SH-SY5Y (cell line): ENCODE data around the gene KCNIP4.

ENCODE experiments used
- GATA2 ChIP-seq: IDR thresholded peaks from 2 replicates; pipeline ENCODE4 v1.6.1; 2011; ENCODE audit warnings: mild to moderate bottlenecking, low read depth, low read length
- GATA3 ChIP-seq: IDR thresholded peaks from 2 replicates; pipeline ENCODE4 v1.6.1; 2011; ENCODE audit warnings: low read depth, mild to moderate bottlenecking, low read length, moderate library complexity

The KCNIP4 gene

DNA sequence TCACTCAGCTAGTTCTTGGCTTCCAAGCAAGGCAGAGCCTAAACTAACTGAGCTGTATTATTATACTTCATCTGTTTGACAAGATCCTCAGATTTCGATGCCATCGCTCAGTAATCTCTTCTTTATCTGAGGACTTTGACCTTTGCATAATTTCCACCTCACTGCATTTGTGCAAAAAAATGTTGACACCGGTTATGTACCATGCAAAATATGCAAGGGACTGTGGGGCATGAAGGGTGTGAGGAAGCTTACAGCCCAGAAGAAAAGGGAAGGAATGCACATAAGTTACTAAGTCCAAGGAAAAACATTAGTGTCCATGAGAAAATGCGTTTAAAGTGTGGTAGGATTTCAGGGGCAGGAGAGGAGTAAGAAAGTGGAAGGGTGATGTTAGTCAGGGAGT lies 953.0 kb downstream of the KCNIP4 start:
- TF ChIP-seq GATA2 (no peak), GATA3 (no peak)

DNA sequence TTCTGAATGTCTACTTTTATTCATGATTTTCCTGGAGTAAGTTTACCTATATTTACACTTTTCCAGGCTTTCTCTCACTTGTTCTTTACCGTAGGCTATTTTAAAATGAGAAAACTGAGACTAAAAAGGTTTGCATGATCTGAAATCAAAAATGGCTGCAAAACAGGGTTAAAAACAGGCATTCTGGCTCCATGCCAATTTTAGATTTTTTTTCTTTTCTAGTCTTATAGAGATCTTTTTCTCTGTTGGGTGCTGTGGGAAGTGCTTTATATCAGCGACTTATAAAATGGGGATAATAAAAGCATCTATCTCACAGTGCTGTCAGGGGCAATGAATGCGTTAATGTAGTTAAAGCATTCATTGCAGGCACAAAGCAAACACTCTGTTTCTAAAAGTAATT lies 953.6 kb downstream of the KCNIP4 start:
- TF ChIP-seq GATA3 (no peak), GATA2 (no peak)

DNA sequence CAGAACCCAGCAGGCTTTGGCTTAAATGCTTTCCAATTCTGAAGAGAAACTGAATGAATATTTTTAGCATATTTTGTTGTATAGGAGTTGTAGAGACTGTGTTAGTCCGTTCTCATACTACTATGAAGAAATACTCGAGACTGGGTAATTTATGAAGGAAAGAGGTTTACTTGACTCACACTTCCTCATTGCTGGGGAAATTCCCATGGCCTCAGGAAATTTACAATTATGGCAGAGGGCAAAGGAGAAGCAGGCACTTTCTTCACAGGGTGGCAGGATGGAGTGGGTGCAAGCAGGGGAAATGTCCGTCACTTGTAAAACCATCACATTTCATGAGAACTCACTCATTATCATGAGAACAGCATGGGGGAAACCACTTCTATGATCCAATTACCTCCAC lies 956.6 kb downstream of the KCNIP4 start:
- TF ChIP-seq GATA3 (no peak), GATA2 (no peak)

DNA sequence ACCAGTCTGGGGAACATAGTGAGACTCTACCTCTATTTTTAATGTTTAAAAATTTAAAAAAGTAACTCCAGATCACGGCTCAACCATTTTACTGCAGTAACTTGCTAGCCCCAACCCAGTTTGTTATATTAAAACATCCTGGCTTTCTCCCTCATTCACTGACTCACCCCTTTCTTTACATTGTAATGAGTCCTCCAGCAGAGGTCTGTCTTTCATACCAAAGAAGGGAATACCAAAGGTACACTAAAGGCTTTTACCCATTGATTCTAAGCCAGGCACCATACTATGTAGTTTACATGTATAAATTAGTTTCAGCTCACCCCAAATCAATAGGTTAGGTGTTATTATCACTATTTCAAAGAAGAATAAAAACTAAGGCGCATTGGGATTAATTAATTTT lies 961.4 kb downstream of the KCNIP4 start:
- TF ChIP-seq GATA3 (no peak), GATA2 (no peak)

DNA sequence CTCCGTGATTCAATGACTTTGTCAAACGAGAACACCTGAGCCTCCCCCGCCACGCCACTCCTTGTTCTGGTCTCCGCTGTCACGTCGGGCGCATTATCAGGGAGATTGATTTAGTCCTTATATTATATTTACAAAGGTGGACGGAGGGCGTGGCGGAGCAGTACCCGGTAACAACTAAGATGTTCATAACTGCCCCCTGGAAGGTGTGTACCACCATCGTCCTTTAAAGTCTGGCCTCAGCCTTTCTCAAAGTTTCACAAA lies 964.1 kb downstream of the KCNIP4 start:
- TF ChIP-seq GATA2 (no peak), GATA3 (no peak)

DNA sequence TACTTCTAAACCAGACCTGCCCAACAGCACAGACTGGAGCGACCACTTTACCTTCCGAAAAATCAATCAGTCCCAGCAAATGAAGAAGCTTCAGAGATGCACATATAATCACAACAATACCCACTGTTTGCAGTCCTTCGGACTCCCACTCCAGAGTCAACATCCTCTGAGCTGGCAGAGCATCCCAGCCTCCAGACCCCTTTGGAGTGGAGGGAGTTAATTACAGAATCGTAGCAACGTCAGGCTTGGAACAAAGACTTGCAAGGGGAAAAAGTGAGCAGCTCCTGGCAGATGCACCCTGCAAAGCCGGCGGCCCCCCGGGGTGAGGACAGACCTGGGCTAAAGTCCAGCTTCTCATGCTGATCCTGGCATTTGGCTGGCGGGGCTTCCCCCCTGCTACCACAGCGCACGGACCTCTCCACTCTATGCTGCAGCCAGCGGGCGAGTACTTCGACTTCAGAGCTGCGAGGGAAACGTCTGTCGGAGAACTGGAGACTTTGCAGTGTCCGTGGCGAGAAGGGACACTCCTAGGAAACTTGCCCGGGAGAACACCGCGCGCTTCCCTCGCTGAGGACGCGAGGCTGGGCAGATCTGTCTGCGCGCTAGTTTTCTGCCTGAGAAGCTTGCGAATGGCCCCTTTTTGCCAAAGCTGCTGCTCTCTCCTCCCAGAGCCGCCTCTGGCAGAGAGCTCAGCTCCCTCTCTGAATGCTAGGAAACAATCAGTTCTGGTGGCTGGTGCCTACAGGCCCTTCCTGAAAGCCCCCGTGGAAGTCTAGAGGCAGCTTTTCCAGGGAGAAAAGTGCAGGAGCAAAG lies 964.6 kb downstream of the KCNIP4 start:
- no peak for TF ChIP-seq GATA2
- TF ChIP-seq GATA3 = no peak

DNA sequence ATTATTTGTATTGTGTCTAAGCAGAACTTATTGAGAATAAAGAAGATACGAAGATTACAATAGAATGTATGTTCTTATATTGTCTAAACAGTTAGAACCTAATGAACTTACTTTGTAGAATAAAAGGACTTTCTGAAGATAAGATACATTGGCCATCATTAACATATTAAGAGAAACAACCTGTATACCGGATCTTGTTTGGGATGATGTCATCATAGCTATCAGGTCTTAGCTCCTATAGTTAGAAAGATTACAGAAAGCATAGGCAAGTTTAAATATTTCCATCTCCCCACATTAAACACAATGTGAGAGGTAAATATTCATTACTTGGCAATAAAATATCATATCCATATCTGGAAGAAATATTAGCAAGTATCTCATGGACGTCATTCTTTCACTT lies 966.0 kb downstream of the KCNIP4 start:
- TF ChIP-seq GATA3 (no peak), GATA2 (no peak)

DNA sequence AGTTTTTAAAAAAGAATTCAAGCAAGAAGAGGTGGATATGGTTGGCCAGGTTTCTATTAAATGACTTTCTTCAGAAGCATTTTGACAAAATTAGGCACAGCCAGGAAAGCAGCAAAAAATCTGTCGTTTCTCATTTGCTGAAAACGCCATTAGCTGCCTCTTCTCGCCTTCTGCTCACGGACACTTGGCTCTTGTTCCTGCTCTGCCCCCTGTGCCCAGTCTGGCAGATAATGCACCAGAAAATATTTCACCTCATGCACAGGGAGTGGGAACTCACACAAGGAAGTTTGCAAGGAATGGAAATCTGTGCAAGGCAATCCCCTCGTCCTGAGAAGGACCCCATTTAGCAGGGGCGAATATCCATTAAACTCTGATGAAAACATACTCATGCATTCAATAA lies 988.3 kb downstream of the KCNIP4 start:
- TF ChIP-seq GATA3 (no peak), GATA2 (no peak)

DNA sequence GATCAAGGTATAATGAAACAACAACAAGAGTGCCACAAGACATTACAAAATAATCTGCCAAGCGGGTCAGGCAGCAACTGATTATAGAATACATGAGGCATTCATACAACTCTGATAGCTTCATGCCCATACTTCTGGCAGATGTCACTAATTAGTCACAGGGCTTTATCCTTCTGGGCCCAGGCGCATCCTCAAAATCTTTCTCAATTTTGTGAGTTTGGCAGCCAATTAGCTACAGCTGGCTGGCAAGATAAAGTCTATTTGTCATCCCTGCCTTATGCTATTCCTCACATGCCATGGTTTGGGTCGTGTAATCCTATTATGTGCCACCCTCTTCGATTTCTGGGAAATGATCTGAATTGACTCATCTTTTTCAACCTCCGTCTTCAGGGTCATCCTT lies 994.0 kb downstream of the KCNIP4 start:
- TF ChIP-seq GATA2 = peak; percentile 87
- peak; percentile 67 for TF ChIP-seq GATA3

DNA sequence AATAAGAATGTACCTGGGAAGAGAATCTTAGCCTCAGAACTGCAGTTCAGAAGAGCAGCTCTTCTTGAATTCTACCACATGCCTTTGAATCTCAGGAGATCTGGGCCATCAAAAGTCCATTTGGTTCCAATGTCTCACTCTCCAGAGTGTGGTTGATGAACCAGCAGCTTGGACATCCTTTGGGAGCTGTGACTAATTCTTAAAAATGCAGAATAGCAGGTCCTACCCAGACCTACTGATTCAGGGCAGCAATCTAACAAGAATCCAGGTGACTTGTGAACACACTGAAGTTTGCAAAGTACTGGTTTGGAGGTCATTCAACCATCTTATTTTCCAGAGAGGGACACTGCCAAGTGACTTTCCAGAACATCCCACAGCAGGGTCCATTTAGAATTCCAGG lies 1003.6 kb downstream of the KCNIP4 start:
- TF ChIP-seq GATA3 = no peak
- TF ChIP-seq GATA2 = no peak

DNA sequence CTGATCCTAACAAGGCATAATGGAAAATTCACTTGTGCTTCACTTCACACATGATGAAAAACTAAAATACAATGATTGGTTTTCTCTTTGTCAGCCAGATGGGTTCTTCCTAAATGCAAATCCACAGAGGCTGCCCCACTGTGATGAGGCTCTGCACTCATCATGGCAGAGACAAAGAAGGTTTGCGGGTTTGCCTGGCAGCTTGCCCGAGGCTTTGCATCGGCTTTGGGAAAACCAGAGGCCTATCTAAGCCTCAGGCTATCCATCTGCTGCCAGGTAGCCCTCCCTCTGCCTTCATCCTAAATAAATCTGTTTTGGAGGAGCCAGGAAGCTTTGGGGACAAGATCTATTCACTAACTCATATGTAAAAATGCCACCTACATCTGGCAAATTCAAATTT lies 1004.1 kb downstream of the KCNIP4 start:
- no peak for TF ChIP-seq GATA2
- no peak for TF ChIP-seq GATA3

DNA sequence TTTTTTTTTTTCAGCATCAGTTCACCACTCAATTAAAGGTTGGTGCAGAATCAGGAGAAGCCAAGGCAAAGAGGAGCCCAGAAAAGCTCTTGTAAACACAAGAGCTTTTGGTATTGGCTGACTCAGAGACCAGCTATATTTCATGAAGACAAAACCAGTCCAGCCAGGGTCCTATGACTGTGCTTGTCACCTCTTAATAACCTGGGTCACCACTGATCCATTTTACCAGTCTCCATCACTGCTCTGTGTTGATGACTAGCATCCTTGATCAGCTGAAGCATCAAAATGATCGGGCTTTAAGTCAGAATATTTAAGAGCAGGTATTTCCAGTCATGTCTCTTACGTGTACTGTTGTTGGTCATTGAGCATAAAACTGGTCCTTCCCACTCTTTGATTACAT lies 1010.4 kb downstream of the KCNIP4 start:
- TF ChIP-seq GATA3 (no peak), GATA2 (no peak)

DNA sequence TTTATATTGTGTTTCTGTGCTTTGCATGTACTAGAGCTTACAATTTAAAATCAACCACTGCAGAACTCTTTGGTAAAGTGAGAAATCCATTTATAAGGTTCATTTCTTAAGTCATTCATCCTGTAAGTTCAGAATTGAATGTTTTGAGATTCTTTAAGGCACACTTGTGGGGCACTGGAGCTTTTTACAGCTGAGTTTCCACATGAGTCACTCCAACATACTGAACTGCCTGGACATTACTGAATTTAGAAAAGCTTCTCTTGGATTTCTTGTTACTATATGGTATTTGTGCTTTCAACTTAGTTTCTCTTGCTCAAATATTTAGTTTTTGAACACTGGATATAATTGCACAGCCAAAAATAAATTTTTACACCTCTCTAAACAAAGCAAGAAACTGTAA lies 1022.0 kb downstream of the KCNIP4 start:
- TF ChIP-seq GATA2 = no peak
- no peak for TF ChIP-seq GATA3

DNA sequence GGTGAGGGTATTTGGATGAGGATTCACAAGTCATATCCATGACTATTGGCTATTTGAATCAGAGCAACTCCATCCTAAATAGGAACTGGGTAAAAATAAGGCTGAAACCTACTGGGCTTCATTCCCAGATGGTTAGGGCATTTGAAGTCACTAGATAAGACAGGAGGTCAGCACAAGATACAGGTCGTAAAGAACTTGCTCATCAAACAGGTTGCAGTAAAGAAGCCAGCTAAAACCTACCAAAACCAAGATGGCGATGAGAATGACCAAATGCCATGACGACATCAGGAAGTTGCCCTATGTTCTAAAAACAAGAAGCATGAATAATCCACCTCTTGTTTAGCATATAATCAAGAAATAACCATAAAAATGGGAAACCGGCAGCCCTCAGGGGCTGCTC lies 1023.4 kb downstream of the KCNIP4 start:
- TF ChIP-seq GATA3 (no peak), GATA2 (no peak)

DNA sequence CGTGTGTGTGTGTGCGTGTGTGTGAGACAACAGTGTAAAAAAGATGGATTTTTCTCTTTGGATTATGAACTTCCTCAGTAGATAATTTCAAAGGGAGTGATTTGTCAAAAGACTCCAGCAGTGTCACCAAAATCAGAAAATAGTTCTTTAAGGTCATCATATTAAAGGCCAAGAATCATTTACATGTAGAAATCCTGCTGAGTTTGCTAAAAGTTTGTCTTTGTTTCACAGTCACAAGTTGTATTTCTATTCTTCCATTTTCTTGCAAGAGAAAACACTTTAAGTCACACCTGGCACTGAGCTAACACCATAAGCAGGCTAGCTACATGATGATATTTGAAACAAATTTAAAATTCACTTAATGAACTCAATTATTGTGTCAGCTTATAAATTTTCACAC lies 1025.6 kb downstream of the KCNIP4 start:
- no peak for TF ChIP-seq GATA2
- no peak for TF ChIP-seq GATA3

DNA sequence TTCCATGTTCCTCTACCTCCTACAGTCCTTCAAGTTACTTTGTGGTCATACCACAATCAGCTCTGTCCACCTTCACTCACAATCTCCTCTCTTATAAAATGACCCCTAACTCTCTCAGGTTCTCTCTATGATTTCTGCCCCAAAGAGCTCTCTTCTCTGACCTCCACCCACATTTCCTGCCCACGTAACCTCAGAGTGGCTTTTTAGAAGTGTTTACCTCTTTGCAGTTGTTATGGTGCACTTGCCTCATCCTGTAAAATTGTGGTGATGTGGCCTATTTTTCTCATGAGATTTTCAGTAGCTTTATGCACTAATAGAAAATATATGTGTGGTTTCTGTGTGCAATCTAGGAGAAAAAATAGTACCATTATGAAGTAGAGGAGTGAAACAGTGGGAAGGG lies 1032.5 kb downstream of the KCNIP4 start:
- TF ChIP-seq GATA2 (no peak), GATA3 (no peak)
